OCI-LY1 (cell line): Measurements from ENCODE around the gene SLC6A3.

Experiments
- CTCF ChIP-seq: fragments of 200-600 bp; sonication (generic), shearing (Covaris generic); IDR thresholded peaks from 2 replicates; pipeline ENCODE4 v1.5.1; 2017; ENCODE audit warnings: mild to moderate bottlenecking, antibody characterized with exemption, low read length, moderate library complexity, mixed read lengths
- EZH2 ChIP-seq: fragments of 200-600 bp; sonication (generic), shearing (Covaris generic); IDR thresholded peaks from 2 replicates; pipeline ENCODE4 v1.8.0; 2017; ENCODE audit warnings: borderline replicate concordance, mixed run types, mild to moderate bottlenecking, antibody characterized with exemption, low read length, moderate library complexity, mixed read lengths

GRCh38 chr5:1393571-1394501, 51.4 kb downstream of the SLC6A3 start:
- TF ChIP-seq CTCF: no peak
- no peak for TF ChIP-seq EZH2
